ENCODE results near the gene NDUFA11. TPM values are rescaled to one million over a fixed set of nuclear protein-coding genes. Genes with fewer than 3 reads are reported as not detected.

NDUFA11 gene
- total RNA-seq, 4 donors from 2014 or later, result 123 to 215 (median 163) TPM

- DNase-seq (ENCODE audit: low spot score in 2 of 2), result no peak
- TF ChIP-seq, protein P1, sequence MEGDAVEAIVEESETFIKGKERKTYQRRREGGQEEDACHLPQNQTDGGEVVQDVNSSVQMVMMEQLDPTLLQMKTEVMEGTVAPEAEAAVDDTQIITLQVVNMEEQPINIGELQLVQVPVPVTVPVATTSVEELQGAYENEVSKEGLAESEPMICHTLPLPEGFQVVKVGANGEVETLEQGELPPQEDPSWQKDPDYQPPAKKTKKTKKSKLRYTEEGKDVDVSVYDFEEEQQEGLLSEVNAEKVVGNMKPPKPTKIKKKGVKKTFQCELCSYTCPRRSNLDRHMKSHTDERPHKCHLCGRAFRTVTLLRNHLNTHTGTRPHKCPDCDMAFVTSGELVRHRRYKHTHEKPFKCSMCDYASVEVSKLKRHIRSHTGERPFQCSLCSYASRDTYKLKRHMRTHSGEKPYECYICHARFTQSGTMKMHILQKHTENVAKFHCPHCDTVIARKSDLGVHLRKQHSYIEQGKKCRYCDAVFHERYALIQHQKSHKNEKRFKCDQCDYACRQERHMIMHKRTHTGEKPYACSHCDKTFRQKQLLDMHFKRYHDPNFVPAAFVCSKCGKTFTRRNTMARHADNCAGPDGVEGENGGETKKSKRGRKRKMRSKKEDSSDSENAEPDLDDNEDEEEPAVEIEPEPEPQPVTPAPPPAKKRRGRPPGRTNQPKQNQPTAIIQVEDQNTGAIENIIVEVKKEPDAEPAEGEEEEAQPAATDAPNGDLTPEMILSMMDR (IDR thresholded peaks at IDR 0.05), result no peak
- TF ChIP-seq POLR2A (IDR thresholded peaks at IDR 0.05), result no peak
- WGBS, 2 donors, result 40 to 45% methylated on average over 18 to 23 of the region's 28 CpGs
- intact Hi-C loops (cut with DNase I; ENCODE audit: low total_unique reads), result no loop called here
- no peak overlapping the region for H3K4me3 ChIP-seq (ENCODE audit: low read depth, poor library complexity, severe bottlenecking)
Measured at GRCh38 chr19:5893907-5894703, 9.5 kb downstream of the NDUFA11 start.

DNA sequence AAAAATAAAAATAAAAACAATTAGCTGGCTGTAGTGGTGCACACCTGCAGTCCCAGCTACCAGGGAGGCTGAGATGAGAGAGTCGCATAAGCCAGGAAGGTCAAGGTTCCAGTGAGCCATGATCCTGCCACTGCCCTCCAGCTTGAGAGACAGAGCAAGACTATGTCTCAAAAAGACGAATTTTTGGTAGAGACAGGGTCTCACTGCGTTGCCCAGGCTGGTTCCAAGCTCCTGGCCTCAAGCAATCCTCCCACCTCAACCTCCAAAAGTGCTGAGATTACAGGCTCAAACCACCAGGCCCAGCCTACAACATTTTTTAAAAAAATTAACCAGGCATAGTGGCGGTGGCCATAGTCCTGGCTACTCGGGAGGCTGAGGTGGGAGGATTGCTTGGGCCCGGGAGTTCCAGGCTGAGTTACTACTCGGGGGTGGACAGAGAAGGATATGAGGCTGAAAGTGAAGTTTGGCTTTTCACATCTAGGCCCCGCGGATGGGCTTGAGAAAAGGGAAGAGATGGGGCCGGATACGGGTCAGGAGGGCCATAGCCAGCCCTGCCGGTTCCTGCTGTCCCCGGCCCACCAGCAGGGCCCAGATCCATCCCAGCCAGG, 10.2 kb downstream of the NDUFA11 start:
- TF ChIP-seq, protein P1 (IDR thresholded peaks at IDR 0.05), result no peak
- no peak for TF ChIP-seq POLR2A (IDR thresholded peaks at IDR 0.05)
- no peak for DNase-seq (ENCODE audit: low spot score in 2 of 2)
- intact Hi-C loops (cut with DNase I; ENCODE audit: low total_unique reads), result no loop called here
- WGBS, 2 donors, result 46 to 55% methylated on average over 13 of the region's 13 CpGs
- no peak overlapping the region for H3K4me3 ChIP-seq (ENCODE audit: low read depth, poor library complexity, severe bottlenecking)

GRCh38 chr19:5892772-5893275, 10.8 kb downstream of the NDUFA11 start:
- TF ChIP-seq, protein P1 (IDR thresholded peaks at IDR 0.05), result no peak
- TF ChIP-seq POLR2A (IDR thresholded peaks at IDR 0.05), result no peak
- no peak for DNase-seq (ENCODE audit: low spot score in 2 of 2)
- 54 to 73% methylated on average over 15 of the region's 15 CpGs for WGBS, 2 donors
- intact Hi-C loops (cut with DNase I; ENCODE audit: low total_unique reads), result no loop called here
- no peak overlapping the region for H3K4me3 ChIP-seq (ENCODE audit: low read depth, poor library complexity, severe bottlenecking)

DNA sequence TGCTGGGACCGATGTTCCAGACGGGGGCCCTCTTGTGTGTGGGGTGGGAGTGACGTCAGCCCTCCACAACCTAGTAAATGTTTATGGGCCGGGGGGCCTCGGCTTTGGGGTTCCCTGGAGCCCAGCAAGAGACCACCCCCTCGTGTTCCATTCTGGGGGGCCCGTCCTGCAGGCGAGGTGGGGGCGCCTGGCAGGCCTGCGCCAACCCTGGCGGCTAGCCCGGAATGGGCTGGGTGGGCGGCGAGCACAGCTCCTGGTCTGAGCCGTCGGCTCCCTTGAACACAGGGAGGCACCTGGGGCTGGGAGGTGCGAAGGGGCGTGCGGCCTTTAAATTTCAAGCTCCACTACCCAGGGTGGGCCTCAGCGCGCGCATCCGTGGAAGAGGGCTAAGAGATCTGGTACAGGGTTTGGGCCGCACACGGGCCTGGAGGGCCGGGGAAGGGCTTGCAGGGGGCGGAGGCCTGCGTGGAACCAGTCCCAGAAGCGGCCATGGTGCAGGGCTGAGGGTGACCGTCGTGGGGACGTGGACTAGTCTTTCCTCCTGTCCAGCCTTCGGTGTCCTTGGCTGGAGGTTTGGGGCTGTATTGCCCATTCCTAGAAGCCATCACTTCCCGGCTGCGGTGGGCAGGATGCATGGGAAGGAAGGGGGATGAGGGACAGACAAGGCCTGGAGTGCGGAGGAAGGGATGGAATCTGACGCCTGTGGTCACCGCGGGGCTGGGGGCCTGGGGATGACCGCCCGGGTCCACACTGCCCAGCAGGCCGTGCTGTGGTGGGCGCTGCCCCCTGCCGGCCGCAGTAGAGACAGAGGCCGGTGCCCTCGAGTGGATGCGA, 11.4 kb downstream of the NDUFA11 start:
- intact Hi-C loops (cut with DNase I; ENCODE audit: low total_unique reads), result no loop called here
- 15 to 20% methylated on average over 42 to 45 of the region's 48 CpGs for WGBS, 2 donors
- no peak for DNase-seq (ENCODE audit: low spot score in 2 of 2)
- TF ChIP-seq, protein P1 (IDR thresholded peaks at IDR 0.05), result no peak
- TF ChIP-seq POLR2A (IDR thresholded peaks at IDR 0.05), result no peak
- H3K4me3 ChIP-seq (ENCODE audit: low read depth, poor library complexity, severe bottlenecking), result no peak overlapping the region

- no peak for DNase-seq (ENCODE audit: low spot score in 2 of 2)
- no peak for TF ChIP-seq POLR2A (IDR thresholded peaks at IDR 0.05)
- TF ChIP-seq, protein P1 (IDR thresholded peaks at IDR 0.05), result no peak
- intact Hi-C loops (cut with DNase I; ENCODE audit: low total_unique reads), result no loop called here
- 68% methylated on average over 4 of the region's 4 CpGs for WGBS, 2 donors
- H3K4me3 ChIP-seq (ENCODE audit: low read depth, poor library complexity, severe bottlenecking), result no peak overlapping the region
Measured at GRCh38 chr19:5891572-5891937, 12.0 kb downstream of the NDUFA11 start.

Data from lower leg skin (tissue), 4 donors.